NCI-H345 (cell line): ENCODE data around the gene SYTL3.
"Not testable (repeated sequence)": the region's sequence is repeated elsewhere in the genome, so short reads cannot be mapped to it uniquely, and the experiment has no call there.

Experiments used
- DNase-seq: peaks from one replicate; lab custom pipeline; 2025; lab: John Stamatoyannopoulos, UW

Gene SYTL3

DNA sequence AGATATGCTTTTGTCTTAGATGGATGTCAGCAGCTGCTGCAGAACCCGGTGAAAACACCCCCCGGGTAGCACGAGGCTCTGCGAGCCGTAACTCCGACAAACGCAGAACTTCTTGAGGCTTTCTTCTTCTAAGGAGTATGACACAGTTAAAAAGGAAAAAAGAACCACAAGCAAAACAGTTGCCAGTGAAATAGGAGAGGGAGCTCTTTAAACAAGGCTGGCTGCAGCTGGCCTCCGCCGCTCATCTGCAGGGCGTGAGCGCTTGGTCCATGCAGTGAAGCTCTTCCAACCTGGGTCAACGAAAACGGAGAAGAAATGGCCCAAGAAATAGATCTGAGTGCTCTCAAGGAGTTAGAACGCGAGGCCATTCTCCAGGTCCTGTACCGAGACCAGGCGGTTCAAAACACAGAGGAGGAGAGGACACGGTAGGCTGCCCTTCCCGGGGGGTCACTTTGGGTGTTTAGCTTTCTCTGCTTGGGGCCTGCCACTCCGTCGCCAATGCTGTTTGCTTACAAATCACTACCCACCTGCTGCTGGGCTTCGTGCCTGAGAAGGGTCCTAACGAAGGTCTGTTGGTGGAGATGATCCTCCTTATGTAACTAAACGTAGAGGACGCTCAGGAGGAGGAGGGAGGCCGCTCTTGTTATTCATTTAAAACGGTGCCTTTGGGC lies 13.2 kb downstream of the SYTL3 start:
- DNase-seq = peak; percentile 91

DNA sequence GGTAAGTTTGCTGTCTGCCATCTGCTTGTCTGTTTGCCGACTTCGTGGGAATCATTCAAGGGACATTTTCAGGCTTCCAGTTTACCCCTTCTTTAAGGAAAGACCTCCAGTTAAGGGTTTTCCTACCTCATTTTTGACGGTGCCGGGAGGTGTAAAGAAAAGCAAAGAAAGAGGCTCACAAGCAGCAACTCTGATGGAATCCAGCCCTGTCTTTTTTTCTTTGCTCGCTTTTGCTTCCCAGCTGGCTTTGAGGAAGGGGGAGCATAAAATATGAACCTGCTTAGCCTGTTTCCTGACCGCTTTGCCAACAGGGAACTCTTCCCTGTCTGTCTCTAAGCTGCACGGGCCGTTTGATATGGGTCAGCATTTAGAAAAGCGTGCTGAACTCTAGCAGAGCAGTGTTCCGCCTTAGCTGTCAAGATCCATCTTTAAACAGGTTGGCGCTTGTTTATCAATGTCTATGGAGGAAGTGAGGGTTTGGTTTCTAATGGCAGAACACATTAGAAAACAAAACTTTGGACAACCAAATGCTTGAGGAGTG lies 13.8 kb downstream of the SYTL3 start:
- DNase-seq = peak; percentile 72

DNA sequence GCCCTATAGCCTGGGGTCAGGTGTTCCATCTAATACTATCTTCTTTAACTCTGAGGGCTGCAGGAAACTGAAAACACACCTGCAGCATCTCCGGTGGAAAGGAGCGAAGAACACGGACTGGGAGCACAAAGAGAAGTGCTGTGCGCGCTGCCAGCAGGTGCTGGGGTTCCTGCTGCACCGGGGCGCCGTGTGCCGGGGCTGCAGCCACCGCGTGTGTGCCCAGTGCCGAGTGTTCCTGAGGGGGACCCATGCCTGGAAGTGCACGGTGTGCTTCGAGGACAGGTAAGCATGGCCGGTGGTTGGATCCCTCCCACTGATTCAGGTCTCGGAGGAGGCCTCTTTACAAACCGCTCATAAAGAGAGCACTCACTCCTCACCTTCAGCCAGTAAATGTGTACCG lies 15.5 kb downstream of the SYTL3 start:
- DNase-seq = no peak

DNA sequence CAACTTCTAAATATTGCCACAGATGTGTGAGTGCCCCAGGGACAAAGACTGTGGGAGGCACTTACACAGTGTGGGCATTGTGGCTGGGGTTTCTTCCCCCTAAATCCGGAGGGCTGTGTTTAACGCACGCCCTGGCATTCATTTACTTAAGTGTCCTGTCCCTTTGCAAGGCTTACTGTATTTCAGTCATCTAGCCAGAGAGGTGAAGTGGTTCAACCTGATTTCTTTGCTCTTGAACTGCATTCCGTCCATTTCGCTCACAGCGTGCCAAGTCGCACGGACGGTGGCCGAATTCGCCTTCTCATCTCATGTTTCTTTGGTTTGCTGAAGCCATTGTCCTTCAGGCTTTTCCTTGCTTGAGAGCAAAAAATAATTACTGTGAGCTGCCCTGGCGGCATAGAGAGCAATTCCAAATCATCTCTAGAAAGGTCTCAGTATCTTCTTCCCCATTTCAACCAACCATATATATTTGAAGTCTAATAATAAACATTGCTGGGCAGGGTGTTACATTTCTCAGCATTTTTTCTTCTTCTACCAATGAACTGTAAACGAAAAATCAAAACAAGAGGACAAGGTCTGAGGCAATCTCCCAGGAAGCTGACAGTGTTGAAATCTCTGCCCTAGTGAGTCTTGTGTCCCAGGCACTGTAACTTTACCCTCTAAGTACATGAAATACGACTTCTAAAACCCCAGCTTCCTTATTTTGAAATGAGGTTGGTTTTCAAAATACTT lies 16.9 kb downstream of the SYTL3 start:
- peak; percentile 32 for DNase-seq

DNA sequence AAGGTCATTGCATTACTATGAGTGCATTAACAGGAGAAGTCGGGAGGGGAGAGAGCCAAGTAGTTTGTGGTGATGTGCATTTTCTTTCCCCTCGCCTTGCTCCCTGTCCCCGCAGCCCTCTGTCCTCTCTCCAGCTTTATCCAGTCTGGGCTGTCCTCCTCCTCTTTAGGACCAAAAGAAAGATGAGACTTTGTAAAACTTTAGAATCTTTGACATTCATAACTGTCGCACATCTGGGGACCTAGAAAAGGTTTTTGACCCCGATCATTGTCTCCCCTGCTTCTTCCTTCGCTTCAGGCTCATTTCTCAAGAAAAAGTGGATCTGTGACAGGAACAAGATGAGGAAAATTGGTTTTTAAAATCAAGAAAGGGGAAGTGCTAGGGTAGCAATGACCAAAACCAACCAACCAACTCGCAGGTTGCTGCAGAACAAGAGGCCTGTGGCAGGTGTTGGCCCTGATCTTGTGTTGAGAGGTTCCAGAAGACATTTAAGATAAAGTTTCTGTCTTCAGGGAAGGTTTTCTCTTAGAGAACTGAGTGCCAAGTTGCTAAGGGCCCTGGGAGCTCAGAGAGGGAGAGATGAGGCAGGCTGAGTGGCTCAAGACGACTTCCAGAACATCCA lies 17.6 kb downstream of the SYTL3 start:
- DNase-seq = no peak

DNA sequence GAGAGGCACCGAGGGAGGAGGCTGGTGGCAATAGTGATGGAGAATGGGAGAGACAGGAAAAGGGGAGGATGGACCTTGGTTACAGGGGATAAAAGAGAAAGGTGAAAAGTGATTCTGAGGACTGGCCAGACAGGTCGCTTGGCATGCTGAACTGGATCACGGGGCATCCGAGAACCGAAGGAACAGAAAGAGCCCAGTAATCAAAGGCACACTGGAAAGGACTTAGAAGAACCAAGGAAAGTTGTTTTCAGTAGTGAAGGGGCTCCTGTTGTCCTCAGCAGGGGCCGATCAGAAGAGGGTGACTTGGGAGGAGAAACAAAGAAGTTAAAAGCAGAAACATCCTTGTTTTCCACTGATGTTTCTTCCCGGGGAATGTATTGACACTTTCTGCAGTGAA lies 18.9 kb downstream of the SYTL3 start:
- no peak for DNase-seq

DNA sequence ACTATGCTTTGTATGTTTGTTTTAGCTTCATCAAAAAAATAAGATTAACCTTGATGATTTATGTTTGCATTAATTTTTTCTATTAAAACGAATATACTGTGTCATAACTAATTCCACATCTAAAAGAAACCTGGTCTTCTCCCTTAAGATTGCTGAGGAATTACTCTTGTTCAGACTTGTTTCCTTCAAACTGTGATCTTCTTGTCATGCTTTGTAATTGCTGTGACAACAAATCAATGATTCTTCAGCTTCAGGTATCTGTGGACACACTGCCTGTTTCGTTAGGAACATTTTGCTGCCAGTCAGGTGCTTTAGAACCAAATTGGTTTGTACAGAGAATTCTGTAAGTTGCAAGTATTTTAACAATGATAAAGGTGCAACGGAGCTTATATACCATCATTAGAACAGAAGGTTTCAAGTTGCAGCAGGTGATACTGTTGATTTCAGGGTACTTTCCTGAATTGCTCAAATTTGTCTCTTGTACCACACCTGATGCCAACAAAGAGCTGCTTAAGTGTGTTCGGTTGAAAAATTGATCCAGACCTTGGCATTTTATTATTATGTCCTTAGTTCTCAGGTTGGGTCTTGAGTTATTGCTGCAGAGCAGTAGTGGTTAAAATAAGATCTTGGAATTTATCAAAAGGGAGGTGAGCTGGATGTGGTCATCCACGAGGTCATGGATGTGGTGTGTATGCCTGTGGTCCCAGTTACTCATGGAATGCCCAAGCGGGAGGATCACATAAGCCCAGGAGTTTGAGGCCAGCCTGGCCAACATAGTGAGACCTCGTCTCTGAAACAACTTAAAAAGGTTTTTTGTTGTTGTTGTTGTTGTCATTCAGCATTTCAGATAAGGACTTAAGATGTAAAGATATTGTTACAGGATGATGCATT lies 19.5 kb downstream of the SYTL3 start:
- no peak for DNase-seq

DNA sequence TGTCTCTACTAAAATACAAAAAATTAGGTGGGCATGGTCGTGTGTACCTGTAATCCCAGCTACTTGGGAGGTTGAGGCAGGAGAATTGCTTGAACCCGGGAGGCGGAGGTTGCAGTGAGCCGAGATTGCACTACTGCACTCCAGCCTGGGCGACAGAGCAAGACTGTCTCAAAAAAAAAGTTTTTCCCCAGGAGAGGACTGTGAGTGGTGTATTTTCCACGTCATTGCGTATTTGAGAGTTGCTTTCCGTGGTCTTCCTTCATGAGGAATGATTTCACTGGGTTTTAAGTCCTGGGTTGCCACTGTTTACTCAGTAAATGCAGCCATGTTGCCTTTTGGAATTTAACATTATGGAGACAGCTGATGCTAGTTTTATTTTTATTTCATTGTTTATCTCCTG lies 22.3 kb downstream of the SYTL3 start:
- DNase-seq = not testable (repeated sequence)

DNA sequence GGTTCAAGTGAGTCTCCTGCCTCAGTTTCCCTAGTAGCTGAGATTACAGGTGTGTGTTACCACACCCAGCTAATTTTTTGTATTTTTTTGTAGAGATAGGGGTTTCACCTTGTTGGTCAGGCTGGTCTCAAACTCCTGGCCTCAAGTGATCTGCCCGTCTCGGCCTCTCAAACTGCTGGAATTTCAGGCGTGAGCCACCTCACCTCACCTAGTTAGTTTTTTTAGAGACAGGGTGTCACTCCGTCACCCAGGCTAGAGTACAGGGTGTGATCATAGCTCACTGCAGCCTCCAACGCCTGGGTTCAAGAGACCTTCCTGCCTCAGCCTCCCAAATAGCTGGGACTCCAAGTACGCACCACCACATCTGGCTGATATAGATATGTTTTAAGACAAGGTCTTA lies 22.9 kb downstream of the SYTL3 start:
- no peak for DNase-seq

DNA sequence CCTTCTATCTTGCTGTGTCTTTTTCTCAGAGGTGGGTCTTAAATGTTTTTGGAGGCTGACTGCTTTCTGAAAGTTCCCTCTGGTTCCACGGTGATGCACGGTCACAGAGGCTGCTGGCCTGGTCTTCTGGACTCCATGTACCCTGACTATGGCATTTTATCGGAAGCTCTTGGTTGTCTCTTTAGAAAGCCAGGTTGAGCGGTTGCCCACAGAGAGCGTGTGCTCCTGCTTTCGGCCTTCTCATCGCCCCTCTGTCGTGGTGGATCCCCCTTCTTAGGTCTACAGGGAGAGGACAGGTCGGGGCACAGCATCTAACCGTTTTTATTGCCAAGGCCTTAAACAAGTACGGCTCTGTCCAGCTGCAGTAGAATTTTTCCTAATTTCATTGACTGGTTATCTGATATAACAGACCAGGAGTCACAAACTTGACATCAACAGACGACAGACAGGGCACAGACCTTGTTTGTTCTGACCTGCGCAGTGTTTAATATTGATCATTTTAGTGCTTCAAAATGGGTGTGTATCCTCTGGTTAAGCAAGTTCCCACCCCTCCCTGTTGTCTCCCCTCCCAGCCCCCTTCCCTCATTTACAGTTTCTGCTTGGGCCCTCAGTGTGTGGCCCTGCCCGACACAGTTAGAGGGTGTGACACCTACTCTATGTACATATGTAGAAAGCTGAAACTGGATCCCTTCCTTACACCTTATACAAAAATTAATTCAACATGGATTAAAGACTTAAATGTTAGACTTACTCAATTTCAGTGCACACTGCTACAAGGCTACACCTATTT lies 24.7 kb downstream of the SYTL3 start:
- no peak for DNase-seq

DNA sequence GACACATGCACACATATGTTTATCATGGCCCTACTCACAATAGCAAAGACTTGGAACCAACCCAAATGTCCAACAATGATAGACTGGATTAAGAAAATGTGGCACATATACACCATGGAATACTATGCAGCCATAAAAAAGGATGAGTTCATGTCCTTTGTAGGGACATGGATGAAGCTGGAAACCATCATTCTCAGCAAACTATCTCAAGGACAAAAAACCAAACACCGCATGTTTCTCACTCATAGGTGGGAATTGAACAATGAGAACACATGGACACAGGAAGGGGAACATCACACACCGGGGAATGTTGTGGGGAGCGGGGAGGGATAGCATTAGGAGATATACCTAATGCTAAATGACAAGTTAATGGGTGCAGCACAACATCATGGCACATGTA lies 27.2 kb downstream of the SYTL3 start:
- DNase-seq = not testable (repeated sequence)

DNA sequence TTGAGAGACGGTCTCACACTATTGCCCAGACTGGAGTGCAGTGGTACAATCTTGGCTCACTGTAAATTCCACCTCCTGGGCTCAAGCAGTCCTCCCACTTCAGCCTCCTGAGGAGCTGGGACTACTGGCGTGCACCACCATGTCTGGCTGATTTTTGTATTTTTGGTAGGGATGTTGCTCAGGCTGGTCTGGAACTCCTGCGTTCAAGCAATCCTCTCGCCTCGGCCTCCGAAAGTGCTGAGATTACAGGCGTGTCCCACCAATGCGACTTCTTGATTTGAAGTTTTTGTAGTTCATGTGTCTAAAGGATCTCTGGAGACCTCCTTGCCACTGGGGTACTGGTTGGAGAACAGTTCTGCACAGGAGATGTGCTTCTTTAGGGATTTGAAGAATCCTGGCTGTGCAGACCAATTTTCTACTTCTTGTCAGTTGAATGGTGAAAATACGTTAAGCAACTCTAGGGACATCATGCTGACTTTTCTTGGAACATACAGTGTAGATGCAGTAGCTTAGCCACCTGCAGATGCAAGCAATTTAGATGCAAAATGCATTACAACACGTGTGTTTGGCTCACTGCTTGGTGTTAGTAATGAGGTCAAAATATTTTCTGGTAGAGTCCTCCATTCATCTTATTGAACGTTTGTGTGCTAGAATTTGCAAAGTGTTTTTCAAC lies 28.2 kb downstream of the SYTL3 start:
- no peak for DNase-seq

DNA sequence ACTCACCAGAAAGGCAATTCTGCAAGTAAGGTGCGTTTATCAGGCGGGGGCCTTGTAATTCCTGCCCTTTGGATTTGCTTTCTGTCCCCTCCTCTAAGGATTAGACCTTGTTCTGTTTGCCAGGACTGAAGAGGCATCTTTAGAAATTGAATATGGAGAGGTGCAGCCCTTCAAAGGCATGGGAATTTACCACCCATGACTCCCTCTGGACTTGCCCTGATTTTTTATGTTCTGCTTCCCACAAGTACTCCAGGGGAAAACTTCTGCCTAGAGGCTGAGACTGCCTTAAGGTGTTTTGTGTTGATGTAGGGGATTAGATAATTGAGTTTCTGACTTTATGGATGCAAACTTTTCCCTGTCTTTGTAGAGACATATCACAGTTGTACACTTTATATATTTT lies 30.2 kb downstream of the SYTL3 start:
- no peak for DNase-seq

DNA sequence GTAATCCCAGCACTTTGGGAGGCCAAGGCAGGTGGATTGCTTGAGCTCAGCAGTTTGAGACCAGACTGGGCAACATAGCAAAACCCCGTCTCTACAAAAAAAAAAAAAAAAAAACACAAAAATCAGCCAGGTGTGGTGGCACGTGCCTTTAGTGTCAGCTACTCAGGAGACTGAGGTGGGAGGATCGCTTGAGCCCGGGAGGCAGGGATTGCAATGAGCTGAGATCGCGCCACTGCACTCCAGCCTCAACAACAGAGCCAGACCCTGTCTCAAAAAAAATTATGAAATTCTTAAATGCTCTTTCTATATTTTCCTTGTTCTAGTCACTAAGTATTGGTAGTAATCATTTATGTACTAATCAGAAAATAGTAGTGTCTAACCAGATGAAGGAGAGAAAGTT lies 30.6 kb downstream of the SYTL3 start:
- DNase-seq = no peak

DNA sequence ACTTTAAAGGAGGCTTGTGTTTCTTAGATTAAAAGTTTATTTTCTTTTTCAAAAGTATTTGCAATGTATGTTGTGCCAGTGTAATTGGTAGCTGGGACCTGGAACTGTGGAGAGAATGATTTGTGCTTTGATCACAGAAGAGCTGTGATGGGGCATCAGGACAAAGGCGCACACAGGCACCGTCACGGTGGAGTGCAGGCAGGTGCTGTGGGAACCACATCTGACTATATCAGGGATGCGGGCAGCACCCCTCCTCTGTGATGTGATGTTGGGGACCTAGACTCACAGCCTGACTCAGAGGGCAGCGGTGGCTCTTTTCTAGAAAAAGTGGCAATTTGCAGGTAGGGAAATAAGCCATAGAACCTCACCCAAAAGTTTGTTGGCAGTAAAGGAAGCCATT lies 34.5 kb downstream of the SYTL3 start:
- no peak for DNase-seq

DNA sequence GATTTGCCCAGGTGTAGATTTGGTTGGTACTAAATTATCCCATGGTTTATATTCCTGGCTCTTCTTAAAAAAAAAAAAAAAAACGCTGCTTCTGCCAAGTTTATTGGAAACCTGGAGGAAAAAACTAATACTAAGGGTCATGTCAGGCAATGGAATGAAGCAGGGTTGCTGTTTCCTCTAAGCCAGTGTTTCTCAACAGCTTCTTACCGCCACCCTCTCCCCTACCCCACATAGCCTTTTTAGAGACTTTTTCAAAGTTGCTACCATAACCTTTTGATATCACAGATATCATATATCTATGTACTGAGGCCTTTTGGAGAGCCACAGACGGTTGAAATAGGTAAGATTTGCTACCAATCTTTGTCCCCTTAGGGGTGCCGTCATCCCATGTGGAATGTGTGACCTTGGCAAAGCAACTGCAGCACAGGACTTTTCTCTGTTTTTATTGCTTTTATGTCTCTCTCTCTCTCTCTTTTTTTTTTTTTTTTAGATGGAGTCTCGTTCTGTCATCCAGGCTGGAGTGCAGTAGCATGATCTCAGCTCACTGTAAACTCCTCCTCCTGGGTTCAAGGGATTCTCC lies 35.0 kb downstream of the SYTL3 start:
- no peak for DNase-seq

DNA sequence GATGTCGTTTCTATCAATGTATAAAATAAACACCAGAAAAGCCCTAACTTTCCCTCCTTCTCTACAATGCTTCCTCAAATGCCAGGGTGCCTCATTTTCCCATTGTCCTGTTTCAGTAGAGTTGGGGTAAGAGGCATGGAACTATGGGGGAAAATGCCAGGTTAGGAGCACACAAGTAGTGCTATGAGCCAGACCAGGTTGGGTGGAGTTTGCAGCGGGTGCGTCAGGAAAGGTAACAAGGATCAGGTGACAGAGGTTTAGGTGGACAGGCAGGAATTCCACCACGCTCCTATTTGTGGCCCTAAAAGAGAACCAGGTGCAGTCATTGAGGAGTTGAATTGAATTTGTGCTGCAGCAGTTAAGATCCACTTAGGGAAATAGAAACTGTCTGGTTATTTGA lies 36.5 kb downstream of the SYTL3 start:
- DNase-seq = no peak

DNA sequence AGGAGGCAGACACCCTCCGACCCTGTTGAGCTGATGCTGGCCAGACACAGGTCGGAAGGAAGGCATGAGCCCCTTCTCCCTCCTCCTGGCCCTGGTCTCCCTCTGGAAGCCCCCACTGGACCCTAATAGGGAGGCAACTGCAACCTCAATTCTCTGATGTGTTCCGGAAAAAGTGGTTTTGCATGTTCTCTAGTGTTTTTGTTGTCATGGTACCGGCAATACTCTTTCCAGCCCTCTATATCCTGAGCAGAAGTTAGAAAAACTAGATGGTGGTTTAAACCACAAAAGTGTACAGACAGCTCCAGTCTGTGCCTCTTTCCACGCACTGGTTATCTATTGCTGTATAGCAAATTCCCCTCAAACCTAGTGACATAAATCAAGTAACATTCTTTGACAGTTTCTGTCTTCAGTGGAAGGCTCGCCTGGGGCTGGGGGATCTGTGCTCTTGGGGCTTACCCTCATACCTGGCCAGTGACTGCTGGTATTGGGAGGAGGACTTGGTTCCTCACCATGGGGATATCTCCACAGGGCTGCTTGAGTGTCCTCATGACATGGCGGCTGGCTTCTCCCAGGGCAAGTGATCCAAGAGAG lies 37.0 kb downstream of the SYTL3 start:
- no peak for DNase-seq

DNA sequence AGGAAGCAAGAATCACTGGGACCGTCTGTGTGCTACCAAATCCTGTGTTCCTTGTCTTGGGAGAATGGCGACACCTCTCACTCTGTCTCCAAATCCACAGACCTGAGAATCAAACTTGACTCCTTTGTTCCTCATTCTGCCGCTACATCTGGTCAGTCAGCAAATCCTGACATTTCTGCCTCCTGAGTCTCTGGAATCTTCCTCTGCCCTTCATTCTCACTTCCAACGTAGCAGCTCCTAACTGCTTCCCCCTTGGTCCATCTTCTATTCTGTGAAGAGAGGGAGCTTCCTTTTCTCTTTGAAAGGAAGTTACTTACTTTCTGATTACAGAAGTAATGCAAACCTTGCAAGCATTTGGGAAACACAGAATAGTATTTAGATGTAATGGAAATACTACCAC lies 37.7 kb downstream of the SYTL3 start:
- DNase-seq = no peak

DNA sequence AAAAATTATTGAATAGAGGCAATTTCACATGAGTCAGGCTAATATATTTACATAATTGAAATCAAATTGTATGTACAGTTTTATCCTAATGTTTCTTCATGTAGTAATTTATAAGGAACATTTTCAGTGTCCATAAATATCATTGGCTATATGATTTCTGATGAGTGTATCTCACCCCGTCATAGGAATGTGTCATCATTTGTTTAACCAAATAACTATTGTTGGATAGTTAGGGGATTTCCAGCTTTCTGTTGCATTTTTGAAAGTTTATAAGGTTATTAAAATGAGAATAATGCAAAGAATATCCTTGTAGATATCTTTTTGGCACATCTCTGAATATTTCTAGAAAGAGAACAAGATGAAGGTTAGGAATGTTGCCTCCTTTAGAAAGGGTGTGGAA lies 39.0 kb downstream of the SYTL3 start:
- DNase-seq = no peak
